HG03432 (cell line): Measurements from ENCODE around the gene KLHL15.

ENCODE experiments used
- ATAC-seq: cut with Tn5 transposase; IDR thresholded peaks from one replicate; pipeline ENCODE4 v1.9.1; 2021; ENCODE audit warnings: mild to moderate bottlenecking, moderate library complexity; ENCODE audit not compliant: unreplicated experiment

The KLHL15 gene

GRCh38 chrX:23953908-23954269, 73.1 kb downstream of the KLHL15 start:
- no peak for ATAC-seq

GRCh38 chrX:23952984-23953907, 73.7 kb downstream of the KLHL15 start:
- peak; percentile 96 for ATAC-seq

GRCh38 chrX:23952391-23952790, 74.6 kb downstream of the KLHL15 start:
- no peak for ATAC-seq

DNA sequence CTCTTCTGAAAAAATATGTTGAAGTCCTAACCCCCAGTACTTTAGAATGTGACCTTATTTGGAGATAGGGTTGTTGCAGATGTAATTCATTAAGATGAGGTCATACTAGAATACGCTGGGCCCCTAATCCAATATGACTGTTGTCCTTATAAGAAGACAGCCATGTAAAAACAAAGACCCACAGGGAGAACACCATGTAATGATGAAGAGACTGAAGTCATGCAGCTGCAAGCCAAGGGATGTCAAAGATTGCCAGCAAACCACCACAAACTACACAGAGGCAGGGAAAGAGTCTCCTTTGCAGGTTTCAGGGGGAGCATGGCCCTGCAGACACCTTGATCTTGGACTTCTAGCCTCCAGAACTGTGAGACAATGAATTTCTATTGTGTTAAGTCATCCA, 81.8 kb downstream of the KLHL15 start:
- ATAC-seq: no peak

GRCh38 chrX:23944234-23944633, 82.8 kb downstream of the KLHL15 start:
- ATAC-seq: no peak

DNA sequence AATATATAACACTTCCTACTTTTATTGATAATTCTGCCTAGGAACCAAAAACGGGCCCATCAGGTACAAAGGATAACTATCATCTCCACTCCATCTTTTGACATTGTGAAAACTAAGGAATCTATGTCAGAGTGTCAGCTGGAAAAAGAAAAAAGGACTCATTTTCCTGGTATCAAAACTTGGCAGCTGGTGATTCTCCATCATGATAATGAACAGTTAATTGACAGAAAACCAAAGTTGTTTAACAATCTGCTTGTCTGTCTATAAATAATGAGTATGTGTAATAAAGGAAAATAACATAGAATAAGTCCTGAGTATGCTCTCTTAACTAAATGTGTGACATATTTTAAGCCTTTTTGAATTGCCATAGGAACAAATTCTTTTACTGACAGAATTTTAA, 87.8 kb downstream of the KLHL15 start:
- ATAC-seq: no peak

DNA sequence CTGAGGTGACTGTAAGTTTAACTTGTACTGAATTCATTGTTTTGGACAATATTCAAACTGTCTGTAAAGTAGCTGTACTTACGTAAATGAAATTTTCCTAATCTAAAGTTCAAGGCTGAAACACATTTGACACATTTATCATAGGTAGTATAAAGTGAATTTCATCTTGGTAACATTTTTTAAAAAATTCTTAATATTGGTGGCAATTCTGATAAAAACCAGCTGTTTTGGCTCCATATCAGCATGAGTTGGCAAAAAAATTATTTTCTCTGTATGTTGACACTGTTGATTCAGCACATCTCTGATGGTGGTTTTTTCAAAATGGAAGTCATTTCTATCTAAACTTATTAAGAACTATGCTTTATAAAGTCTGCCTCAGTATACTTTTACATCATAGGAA, 88.3 kb downstream of the KLHL15 start:
- ATAC-seq: no peak

DNA sequence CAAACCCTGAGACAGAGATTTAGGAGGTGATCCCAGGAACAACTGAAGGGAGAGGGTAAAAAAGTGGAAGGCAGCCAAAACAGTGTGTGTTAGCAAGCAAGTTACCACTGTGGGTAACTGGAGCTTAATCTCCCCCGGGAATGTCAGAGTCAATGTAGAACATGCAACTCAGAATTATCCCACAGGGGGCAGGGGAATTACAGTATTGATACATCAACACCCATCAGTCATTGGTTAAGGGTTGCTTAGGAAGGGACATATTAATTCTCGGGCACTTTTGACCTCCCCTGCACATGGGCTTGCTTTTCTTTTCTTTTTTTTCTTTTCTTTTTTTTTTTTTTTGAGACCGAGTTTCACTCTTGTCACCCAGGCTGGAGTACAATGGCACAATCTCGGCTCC, 89.9 kb downstream of the KLHL15 start:
- ATAC-seq: no peak

DNA sequence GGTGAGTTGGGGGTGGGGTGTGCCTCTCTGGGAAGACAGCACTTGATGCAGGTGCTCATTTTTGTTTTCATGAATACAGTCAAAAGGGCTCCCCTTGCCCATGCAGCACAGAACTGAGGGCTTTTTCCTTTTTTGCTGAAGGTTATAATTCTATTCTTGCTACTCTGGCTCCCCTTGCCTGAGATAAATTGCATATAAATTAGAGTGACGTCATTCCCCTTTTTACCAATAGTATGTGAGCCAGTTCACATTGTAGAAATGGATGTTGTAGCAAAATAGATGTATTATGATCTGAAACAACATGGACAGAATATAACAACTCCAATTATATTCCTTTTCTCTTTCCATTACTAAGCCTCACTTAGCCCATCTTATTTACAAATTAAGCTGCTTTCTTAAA, 90.8 kb downstream of the KLHL15 start:
- ATAC-seq: no peak

DNA sequence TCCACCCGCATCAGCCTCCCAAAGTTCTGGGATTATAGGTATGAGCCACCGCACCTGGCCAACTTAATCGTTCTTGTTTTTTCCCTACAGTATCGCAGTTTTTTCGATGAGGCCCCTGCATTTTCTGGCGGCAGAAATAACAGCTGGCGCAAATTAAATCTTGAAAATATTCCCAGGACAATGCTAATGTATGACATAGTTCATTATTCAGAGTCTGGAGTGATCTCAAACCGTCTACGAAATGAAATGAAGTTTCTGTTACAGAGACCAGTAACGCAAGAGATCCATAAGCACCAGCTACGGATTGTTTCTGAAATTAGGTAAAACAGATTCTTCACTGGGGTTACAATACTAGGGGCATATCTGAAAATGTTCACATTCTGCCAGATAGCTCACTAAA, 91.9 kb downstream of the KLHL15 start:
- no peak for ATAC-seq
